ENCODE results near the gene ARID1A. TPM values are rescaled to one million over a fixed set of nuclear protein-coding genes. Genes with fewer than 3 reads are reported as not detected.
A peak's percentile ranks its signal among the peaks of the same experiment; 100 is the strongest.

ARID1A gene
- total and polyA plus RNA-seq, 7 donors: 7.2 to 47.1 (median 22.7) TPM

DNA sequence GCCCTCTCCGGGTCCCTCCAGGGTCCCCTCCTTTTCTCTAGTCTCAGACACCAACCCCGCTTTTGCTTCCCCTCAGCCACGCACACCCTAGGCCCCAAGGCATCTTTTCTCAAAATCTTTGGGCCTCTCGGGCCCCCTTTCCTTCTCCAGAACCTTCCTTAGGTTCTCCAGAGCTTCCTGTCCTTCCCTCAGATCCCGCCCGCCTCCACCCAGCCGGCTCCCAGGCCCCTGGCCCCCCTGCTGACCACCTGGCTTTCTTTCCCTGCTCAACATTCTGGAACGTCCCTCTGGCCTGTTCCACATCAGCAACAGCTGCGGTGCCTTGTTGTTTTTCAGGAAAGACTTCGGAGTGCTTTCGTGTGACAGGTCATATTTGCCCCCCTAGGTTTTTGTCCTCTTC is 131.8 kb downstream of the ARID1A start:
- TF ChIP-seq, protein P1, sequence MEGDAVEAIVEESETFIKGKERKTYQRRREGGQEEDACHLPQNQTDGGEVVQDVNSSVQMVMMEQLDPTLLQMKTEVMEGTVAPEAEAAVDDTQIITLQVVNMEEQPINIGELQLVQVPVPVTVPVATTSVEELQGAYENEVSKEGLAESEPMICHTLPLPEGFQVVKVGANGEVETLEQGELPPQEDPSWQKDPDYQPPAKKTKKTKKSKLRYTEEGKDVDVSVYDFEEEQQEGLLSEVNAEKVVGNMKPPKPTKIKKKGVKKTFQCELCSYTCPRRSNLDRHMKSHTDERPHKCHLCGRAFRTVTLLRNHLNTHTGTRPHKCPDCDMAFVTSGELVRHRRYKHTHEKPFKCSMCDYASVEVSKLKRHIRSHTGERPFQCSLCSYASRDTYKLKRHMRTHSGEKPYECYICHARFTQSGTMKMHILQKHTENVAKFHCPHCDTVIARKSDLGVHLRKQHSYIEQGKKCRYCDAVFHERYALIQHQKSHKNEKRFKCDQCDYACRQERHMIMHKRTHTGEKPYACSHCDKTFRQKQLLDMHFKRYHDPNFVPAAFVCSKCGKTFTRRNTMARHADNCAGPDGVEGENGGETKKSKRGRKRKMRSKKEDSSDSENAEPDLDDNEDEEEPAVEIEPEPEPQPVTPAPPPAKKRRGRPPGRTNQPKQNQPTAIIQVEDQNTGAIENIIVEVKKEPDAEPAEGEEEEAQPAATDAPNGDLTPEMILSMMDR (IDR thresholded peaks at IDR 0.05): no peak
- TF ChIP-seq POLR2A (IDR thresholded peaks at IDR 0.05) (no peak), EP300 (IDR thresholded peaks at IDR 0.05) (no peak), POLR2AphosphoS5 (IDR thresholded peaks at IDR 0.05) (no peak)
- peak overlapping the region; percentile 73 to 86 (median 83) for H3K27ac ChIP-seq
- peaks cover 0 to 10% (median 3%) of the 10 kb centered on the region in 4 donors for H3K36me3 ChIP-seq
- 38 to 54% methylated on average over 11 of the region's 11 CpGs for WGBS, 2 donors
- DNase-seq: no peak
- intact Hi-C loops (cut with DNase I): no loop called here
- H3K27me3 ChIP-seq: no peaks in the 10 kb centered on the region
- H3K4me3 ChIP-seq: peak overlapping the region; percentile 68 to 90 (median 86)
- peaks cover 0 to 40% (median 33%) of the 10 kb centered on the region in 4 donors for H3K4me1 ChIP-seq
- H3K9me3 ChIP-seq: no peaks in the 10 kb centered on the region

DNA sequence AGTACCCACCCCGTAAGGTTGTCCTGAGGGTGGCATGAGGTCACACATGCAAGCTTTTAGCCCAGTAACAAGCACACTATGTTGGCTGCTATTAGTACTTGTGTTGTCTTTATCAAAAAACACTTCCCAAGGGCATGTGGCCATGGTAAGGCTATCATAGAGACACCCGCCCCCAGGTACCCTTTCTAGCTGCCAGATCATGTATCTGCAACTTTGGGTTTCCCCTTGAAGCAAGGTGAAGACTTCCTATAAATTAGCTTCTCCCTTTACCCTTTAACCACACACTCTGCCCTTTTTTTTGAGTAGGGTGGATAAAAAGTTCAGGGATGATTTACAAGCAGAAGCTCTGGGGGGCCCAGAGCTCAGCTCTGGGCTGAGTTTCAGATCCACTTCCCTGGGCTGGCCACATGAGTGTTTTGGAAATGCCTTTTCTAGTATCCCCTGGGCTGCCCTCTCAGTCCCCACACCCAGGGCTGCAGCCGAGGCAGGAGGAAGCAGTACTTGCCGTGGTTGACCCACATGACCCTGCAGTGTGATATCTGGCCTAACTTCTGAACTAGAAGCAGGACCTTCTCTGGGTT is 132.7 kb downstream of the ARID1A start:
- intact Hi-C loops (cut with DNase I): no loop called here
- Histone ChIP-seq H3K4me3 (no peak overlapping the region), H3K4me1 (peaks cover 0 to 40% (median 33%) of the 10 kb centered on the region in 4 donors), H3K9me3 (no peaks in the 10 kb centered on the region), H3K36me3 (peaks cover 8 to 19% (median 11%) of the 10 kb centered on the region in 4 donors), H3K27ac (peak overlapping the region in 1 of 4 donors; percentile 86), H3K27me3 (no peaks in the 10 kb centered on the region)
- whole genome bisulfite sequencing, 2 donors: 53 to 66% methylated on average over 4 of the region's 4 CpGs
- no peak for DNase-seq
- TF ChIP-seq, protein P1 (IDR thresholded peaks at IDR 0.05): no peak
- TF ChIP-seq POLR2AphosphoS5 (IDR thresholded peaks at IDR 0.05) (no peak), EP300 (IDR thresholded peaks at IDR 0.05) (no peak), POLR2A (IDR thresholded peaks at IDR 0.05) (no peak)

DNA sequence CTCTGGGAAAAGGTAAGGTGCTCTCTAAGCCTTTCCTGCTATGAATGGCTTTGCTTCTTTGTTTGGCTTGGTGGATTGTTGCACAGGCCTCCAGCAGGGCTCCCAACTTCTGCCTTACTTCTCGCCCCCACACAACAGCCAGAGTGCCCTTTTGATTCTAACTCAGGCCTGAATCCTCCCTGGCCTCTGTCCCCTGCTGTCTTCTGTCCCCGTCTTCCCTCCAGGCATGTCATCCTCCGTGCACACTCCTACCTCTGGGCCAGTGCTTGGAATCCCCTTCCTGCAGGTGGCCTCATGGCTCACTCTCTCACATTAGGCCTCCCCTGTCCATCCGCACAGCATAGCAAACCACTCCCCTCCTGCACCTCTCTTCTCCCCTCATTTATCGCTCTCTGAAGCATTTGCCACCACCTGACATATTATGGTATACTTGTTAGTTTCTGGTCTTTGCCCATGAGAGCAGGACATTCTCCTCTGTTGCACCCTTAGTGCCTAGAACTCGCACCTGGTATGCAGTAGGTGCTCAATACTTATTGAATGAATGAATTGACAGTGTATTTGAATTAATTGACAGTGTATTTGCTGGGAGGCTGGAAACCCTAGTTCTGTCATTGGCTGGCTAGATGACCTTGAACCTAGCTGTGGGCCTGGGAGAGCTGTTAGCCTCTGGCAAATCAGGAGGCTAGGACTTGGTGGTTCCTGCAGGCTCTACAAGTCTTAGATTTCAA is 133.5 kb downstream of the ARID1A start:
- TF ChIP-seq, protein P1 (IDR thresholded peaks at IDR 0.05): no peak
- TF ChIP-seq EP300 (IDR thresholded peaks at IDR 0.05) (no peak), POLR2A (IDR thresholded peaks at IDR 0.05) (no peak), POLR2AphosphoS5 (IDR thresholded peaks at IDR 0.05) (no peak)
- Histone ChIP-seq H3K4me1 (peaks cover 0 to 40% (median 33%) of the 10 kb centered on the region in 4 donors), H3K27me3 (no peaks in the 10 kb centered on the region), H3K4me3 (no peak overlapping the region), H3K27ac (no peak overlapping the region), H3K9me3 (no peaks in the 10 kb centered on the region), H3K36me3 (peaks cover 15 to 27% (median 18%) of the 10 kb centered on the region in 4 donors)
- no peak for DNase-seq
- intact Hi-C loops (cut with DNase I): no loop called here
- WGBS, 2 donors: 88 to 90% methylated on average over 6 of the region's 6 CpGs

DNA sequence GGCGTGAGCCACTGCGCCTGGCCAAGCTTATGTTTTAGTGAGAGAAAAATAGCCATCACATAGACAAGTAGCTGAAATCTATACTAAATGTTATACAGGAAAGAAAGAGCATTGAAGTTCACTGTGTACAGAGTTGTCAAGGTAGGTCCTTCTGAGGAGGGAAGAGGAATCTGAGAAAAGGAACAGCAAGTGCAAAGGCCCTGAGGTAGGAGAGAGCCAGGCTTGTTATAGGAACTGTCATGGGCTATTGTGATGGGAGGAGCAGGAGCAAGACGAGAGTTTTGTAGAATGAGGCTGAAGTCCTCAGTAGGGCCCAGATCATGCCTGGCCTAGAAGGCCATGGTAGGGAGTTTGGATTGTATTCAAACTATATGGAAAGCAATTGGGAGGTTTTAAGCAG is 135.2 kb downstream of the ARID1A start:
- no peaks in the 10 kb centered on the region for H3K27me3 ChIP-seq
- TF ChIP-seq POLR2AphosphoS5 (IDR thresholded peaks at IDR 0.05) (no peak), EP300 (IDR thresholded peaks at IDR 0.05) (no peak), POLR2A (IDR thresholded peaks at IDR 0.05) (no peak)
- TF ChIP-seq, protein P1 (IDR thresholded peaks at IDR 0.05): no peak
- intact Hi-C loops (cut with DNase I): no loop called here
- WGBS, 2 donors: 92 to 93% methylated on average over 3 of the region's 3 CpGs
- no peak for DNase-seq
- peaks cover 15 to 43% (median 31%) of the 10 kb centered on the region in 4 donors for H3K36me3 ChIP-seq
- no peak overlapping the region for H3K4me3 ChIP-seq
- H3K9me3 ChIP-seq: no peaks in the 10 kb centered on the region
- H3K4me1 ChIP-seq: peaks cover 0 to 33% (median 28%) of the 10 kb centered on the region in 4 donors
- no peak overlapping the region for H3K27ac ChIP-seq

Small RNA genes lying within 50 kb of the gene (small RNA-seq; reads per million reads assigned to genes)
- gene AL627082.1: 0 reads per million in 3 donors
- 0 reads per million in 3 donors for gene RN7SL165P

Other genes starting within 250 kb of the ARID1A start
- gene HMGN2, start 223.6 kb upstream of the ARID1A start, total RNA-seq: 100 to 1,000 TPM; 150 to 403 (median 234) TPM
- 100 to 1,000 TPM; 474 to 749 (median 570) TPM for gene HMGN2, start 223.6 kb upstream of the ARID1A start, polyA plus RNA-seq
- gene RPS6KA1, start 166.3 kb upstream of the ARID1A start, total RNA-seq: 10 to 100 TPM in 1 of 4 donors, 1 to 10 TPM in 3; 2.5 to 11.5 (median 6.8) TPM
- gene RPS6KA1, start 166.3 kb upstream of the ARID1A start, polyA plus RNA-seq: 100 to 1,000 TPM in 1 of 3 donors, 10 to 100 TPM in 2; 91.3 to 116 (median 91.5) TPM
- gene PIGV, start 91.9 kb downstream of the ARID1A start, total RNA-seq: 10 to 100 TPM in 3 of 4 donors, 1 to 10 TPM in 1; 9.6 to 24.9 (median 14.1) TPM
- 10 to 100 TPM in 1 of 3 donors, 1 to 10 TPM in 2; 5.1 to 12.1 (median 7.2) TPM for gene PIGV, start 91.9 kb downstream of the ARID1A start, polyA plus RNA-seq
- 10 to 100 TPM in 2 of 4 donors, 1 to 10 TPM in 2; 7.5 to 13.6 (median 10.7) TPM for gene ZDHHC18, start 130.7 kb downstream of the ARID1A start, total RNA-seq
- gene ZDHHC18, start 130.7 kb downstream of the ARID1A start, polyA plus RNA-seq: 10 to 100 TPM; 12.0 to 19.4 (median 17.5) TPM
- gene SFN, start 167.1 kb downstream of the ARID1A start, total RNA-seq: 1 to 10 TPM in 2 of 4 donors, not detected in 2; 1.1 to 2.2 TPM
- 100 to 1,000 TPM; 209 to 729 (median 212) TPM for gene SFN, start 167.1 kb downstream of the ARID1A start, polyA plus RNA-seq
- 10 to 100 TPM in 1 of 4 donors, 1 to 10 TPM in 3; 7.4 to 11.0 (median 9.8) TPM for gene GPN2, start 194.3 kb downstream of the ARID1A start, total RNA-seq
- 10 to 100 TPM; 12.0 to 18.6 (median 18.5) TPM for gene GPN2, start 194.3 kb downstream of the ARID1A start, polyA plus RNA-seq
- 1 to 10 TPM; 6.6 to 9.7 (median 7.5) TPM for gene GPATCH3, start 204.5 kb downstream of the ARID1A start, total RNA-seq
- 10 to 100 TPM; 12.0 to 14.3 (median 12.8) TPM for gene GPATCH3, start 204.5 kb downstream of the ARID1A start, polyA plus RNA-seq
- not detected for gene NR0B2, start 218.0 kb downstream of the ARID1A start, total RNA-seq
- under 1 TPM in 1 of 3 donors, not detected in 2; 0.82 TPM for gene NR0B2, start 218.0 kb downstream of the ARID1A start, polyA plus RNA-seq
- gene NUDC, start 225.7 kb downstream of the ARID1A start, total RNA-seq: 10 to 100 TPM; 51.9 to 82.1 (median 59.9) TPM
- gene NUDC, start 225.7 kb downstream of the ARID1A start, polyA plus RNA-seq: 10 to 100 TPM; 28.4 to 67.6 (median 38.4) TPM

Data from sigmoid colon (tissue), 7 donors.